HL-60 (cell line): ENCODE results near the gene ST6GALNAC2.

Experiments
- DNase-seq, 2 experiments: peaks; one replicate each; pipeline ENCODE4 v3.0.0-alpha.2; 2010 to 2020; ENCODE audit warnings: low read depth in 1 of 2, low spot score in 1 of 2
- H3K27ac ChIP-seq: fragments of 250-450 bp; sonication (Bioruptor Pico); replicated peaks from 2 replicates; pipeline ENCODE4 v1.5.1; 2020; ENCODE audit warnings: mild to moderate bottlenecking, moderate library complexity
- H3K27me3 ChIP-seq: fragments of 250-450 bp; sonication (Bioruptor Pico); 2 replicates; pipeline ENCODE4 v1.5.1; 2021; ENCODE audit warnings: mild to moderate bottlenecking, moderate library complexity; ENCODE audit not compliant: insufficient read depth, poor library complexity, severe bottlenecking
- H3K4me3 ChIP-seq: replicated peaks from 2 replicates; pipeline ENCODE4 v1.5.1; 2011; ENCODE audit warnings: mild to moderate bottlenecking, control low read depth, low read length; ENCODE audit not compliant: insufficient read depth
- CTCF ChIP-seq: IDR thresholded peaks from one replicate; pipeline ENCODE4 v1.5.1; 2011; ENCODE audit warnings: low read length, control low read depth, inconsistent platforms; ENCODE audit not compliant: insufficient read depth
- GABPA ChIP-seq: IDR thresholded peaks from 2 replicates; pipeline ENCODE4 v1.6.1; 2012; ENCODE audit warnings: low read depth
- POLR2AphosphoS5 ChIP-seq: IDR thresholded peaks from 2 replicates; pipeline ENCODE4 v1.6.1; 2012; ENCODE audit warnings: low read depth
- REST ChIP-seq: IDR thresholded peaks from 2 replicates; pipeline ENCODE4 v1.6.1; 2012; ENCODE audit warnings: low read depth; ENCODE audit not compliant: insufficient replicate concordance
- SPI1 ChIP-seq: IDR thresholded peaks from 2 replicates; pipeline ENCODE4 v1.6.1; 2012; ENCODE audit warnings: low read depth, mild to moderate bottlenecking, borderline replicate concordance

The ST6GALNAC2 gene

GRCh38 chr17:76588182-76588581 lies 2.5 kb upstream of the ST6GALNAC2 start:
- TF ChIP-seq SPI1 (no peak), REST (no peak)
- Histone ChIP-seq H3K27ac (no peak overlapping the region), H3K27me3 (peaks cover 13% of the 10 kb centered on the region), H3K4me3 (no peak overlapping the region)
- no peak for DNase-seq

DNA sequence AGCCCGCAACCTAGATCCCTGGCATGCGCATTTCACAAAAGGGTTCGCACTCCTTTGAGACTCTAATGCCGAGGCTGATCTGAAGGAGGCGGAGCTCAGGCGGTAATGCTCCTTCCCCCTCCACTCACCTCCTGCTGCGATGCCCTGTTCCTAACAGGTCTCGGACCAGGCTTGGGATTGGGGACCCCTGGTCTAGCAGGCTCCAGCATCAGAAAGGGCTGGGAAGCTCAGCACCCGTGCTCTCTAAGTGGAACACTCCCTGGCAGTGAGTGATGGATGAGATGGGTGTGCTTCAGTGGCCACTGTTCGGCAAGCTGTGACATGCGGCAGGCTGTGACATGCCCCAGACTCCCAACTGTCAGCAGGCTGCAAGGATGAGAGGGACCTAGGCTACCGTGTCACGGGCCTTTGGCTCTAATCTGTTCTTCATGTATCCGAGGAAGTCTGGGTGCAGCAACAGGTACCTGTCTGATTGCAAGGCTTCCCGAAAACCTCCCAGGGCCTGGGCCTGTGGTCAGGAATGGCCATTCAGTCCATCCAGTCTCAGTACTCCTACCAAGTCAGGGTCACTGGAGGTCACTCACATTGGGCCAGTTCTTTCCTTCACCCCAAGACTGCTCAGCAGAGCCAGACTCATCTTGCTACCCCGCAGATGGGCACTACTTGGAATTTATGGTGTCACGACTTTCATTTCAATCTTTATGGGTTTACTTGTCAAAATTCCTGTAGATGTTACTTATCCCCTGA lies 1.3 kb upstream of the ST6GALNAC2 start:
- Histone ChIP-seq H3K4me3 (no peak overlapping the region), H3K27me3 (peaks cover 13% of the 10 kb centered on the region), H3K27ac (no peak overlapping the region)
- TF ChIP-seq SPI1, result no peak
- DNase-seq, result no peak

GRCh38 chr17:76585033-76585648 lies 519 bp downstream of the ST6GALNAC2 start:
- Histone ChIP-seq H3K4me3 (peak overlapping the region; percentile 50), H3K27ac (no peak overlapping the region), H3K27me3 (peaks cover 13% of the 10 kb centered on the region)
- peak in 1 of 2 experiments; percentile 34 for DNase-seq
- TF ChIP-seq SPI1 (no peak), REST (no peak), GABPA (no peak), POLR2AphosphoS5 (no peak), CTCF (no peak)

GRCh38 chr17:76584427-76585032 lies 1.1 kb downstream of the ST6GALNAC2 start:
- Histone ChIP-seq H3K27ac (no peak overlapping the region), H3K4me3 (peak overlapping the region; percentile 50), H3K27me3 (peaks cover 13% of the 10 kb centered on the region)
- no peak for DNase-seq
- TF ChIP-seq CTCF (no peak), SPI1 (no peak), POLR2AphosphoS5 (no peak), GABPA (no peak), REST (no peak)
